Activated naive CD8-positive, alpha-beta T cell treated with anti-CD3 and anti-CD28 coated beads, Interleukin-2, amount 10 ng/mL, durations not matched to agents 7 days and 5 days (primary cell): ENCODE results near the gene KLLN. TPM values are rescaled to one million over a fixed set of nuclear protein-coding genes. Genes with fewer than 3 reads are reported as not detected.
A peak's percentile ranks its signal among the peaks of the same experiment; 100 is the strongest.
"Not testable (repeated sequence)": the region's sequence is repeated elsewhere in the genome, so short reads cannot be mapped to it uniquely, and the experiment has no call there.

Experiments
- ATAC-seq: fragments of 150-1000 bp; cut with Tn5 transposase; one replicate; pipeline ENCODE4 v1.10.0; 2021; ENCODE audit warnings: low read depth, moderate library complexity
- POLR2A ChIA-PET: fragments of 350-600 bp; sonication (Branson Sonifier 250); formaldehyde crosslinking; loops from one replicate; lab custom pipeline; 2021; ENCODE audit warnings: antibody characterized with exemption; lab: Charles Lee
- DNase-seq: peaks from one replicate; pipeline ENCODE4 v3.0.0; 2021
- H3K27ac Mint-ChIP-seq: one replicate; pipeline ENCODE4 v1.8.0; 2022; ENCODE audit warnings: mild to moderate bottlenecking, mixed read lengths
- H3K27me3 Mint-ChIP-seq: one replicate; pipeline ENCODE4 v1.8.0; 2022; ENCODE audit warnings: mild to moderate bottlenecking, moderate library complexity, mixed read lengths
- H3K36me3 Mint-ChIP-seq: one replicate; pipeline ENCODE4 v1.8.0; 2021; ENCODE audit warnings: mild to moderate bottlenecking, mixed read lengths
- H3K4me1 Mint-ChIP-seq: one replicate; pipeline ENCODE4 v1.8.0; 2021; ENCODE audit warnings: mixed read lengths
- H3K4me3 Mint-ChIP-seq: one replicate; pipeline ENCODE4 v1.8.0; 2022; ENCODE audit warnings: mild to moderate bottlenecking, moderate library complexity, mixed read lengths
- H3K9me3 Mint-ChIP-seq: one replicate; pipeline ENCODE4 v1.8.0; 2021; ENCODE audit warnings: mixed read lengths
- total RNA-seq, 2 experiments: library from RNA; stranded (reverse); gene quantifications; one replicate each; pipeline ENCODE4 v1.2.3, GENCODE V29; 2021

KLLN gene
- total RNA-seq, 2 experiments from 2014 or later, result 0.69 to 0.71 TPM

DNA sequence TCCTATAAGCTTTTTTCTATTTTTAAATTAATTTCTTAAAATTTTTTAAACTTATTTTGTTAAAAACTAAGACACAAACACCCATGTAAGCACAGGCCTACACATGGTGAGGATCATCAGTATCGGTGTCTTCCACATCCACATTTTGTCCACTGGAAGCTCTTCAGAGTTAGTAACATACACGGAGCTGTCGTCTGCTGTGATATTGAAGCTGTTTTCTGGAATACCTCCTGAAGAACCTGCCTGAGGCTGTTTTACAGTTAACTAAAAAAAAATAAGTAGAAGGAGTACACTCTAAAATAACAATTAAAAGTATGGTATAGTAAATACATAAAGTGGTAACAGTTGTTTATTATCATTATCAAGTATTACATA, 17.7 kb downstream of the KLLN start:
- ATAC-seq (no peak), DNase-seq (no peak)
- Mint-ChIP-seq H3K27me3 (peaks cover 1% of the 10 kb centered on the region), H3K36me3 (peaks cover 1% of the 10 kb centered on the region), H3K27ac (no peak overlapping the region), H3K9me3 (no peaks in the 10 kb centered on the region), H3K4me3 (no peak overlapping the region), H3K4me1 (peaks cover 15% of the 10 kb centered on the region)
- POLR2A ChIA-PET, result interaction anchor here (0.7 to 0.8 kb wide), 2 partner anchors 16 to 544 kb away, joined by 3 to 5 read pairs; no protein-coding TSS in a partner anchor

- Mint-ChIP-seq H3K27me3 (peaks cover 1% of the 10 kb centered on the region), H3K4me1 (peaks cover 10% of the 10 kb centered on the region), H3K9me3 (no peaks in the 10 kb centered on the region), H3K4me3 (no peak overlapping the region), H3K36me3 (peaks cover 1% of the 10 kb centered on the region), H3K27ac (no peak overlapping the region)
- DNase-seq (no peak), ATAC-seq (no peak)
- POLR2A ChIA-PET, result interaction anchor here (0.7 to 0.8 kb wide), 2 partner anchors 17 to 544 kb away, joined by 3 to 5 read pairs; no protein-coding TSS in a partner anchor
Measured at GRCh38 chr10:87844837-87845623, 18.3 kb downstream of the KLLN start.

DNA sequence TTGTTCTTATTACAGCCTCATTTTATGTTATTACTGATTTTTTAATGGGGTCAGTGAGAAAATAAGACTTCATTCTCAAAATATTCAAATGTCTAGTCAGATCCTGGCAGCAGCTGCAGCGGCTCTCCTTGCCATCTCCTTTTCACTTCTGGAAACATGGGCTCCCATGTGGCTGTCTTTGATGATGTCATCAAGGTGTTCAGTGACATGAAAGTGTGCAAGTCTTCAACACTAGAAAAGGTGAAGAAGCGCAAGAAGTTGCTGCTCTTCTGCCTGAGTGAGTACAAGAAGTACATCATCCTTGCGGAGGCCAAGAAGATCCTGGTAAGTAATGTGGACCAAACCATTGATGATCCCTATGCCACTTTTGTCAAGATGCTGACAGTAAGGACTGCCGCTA, 19.6 kb downstream of the KLLN start:
- H3K36me3 Mint-ChIP-seq, result peaks cover 1% of the 10 kb centered on the region
- POLR2A ChIA-PET, result interaction anchor here (1.1 kb wide), 1 partner anchor 26 kb away, joined by 3 read pairs; the partner anchor contains the start of gene ATAD1
- peaks cover 10% of the 10 kb centered on the region for H3K4me1 Mint-ChIP-seq
- DNase-seq, result no peak
- no peak overlapping the region for H3K4me3 Mint-ChIP-seq
- H3K27me3 Mint-ChIP-seq, result peaks cover 1% of the 10 kb centered on the region
- ATAC-seq, result no peak
- no peaks in the 10 kb centered on the region for H3K9me3 Mint-ChIP-seq
- no peak overlapping the region for H3K27ac Mint-ChIP-seq

- POLR2A ChIA-PET, result interaction anchor here (1.1 kb wide), 1 partner anchor 25 kb away, joined by 3 read pairs; the partner anchor contains the start of gene ATAD1
- ATAC-seq (no peak), DNase-seq (no peak)
- H3K36me3 Mint-ChIP-seq, result peaks cover 1% of the 10 kb centered on the region
- H3K27ac Mint-ChIP-seq, result peak overlapping the region; percentile 40
- peaks cover 10% of the 10 kb centered on the region for H3K4me1 Mint-ChIP-seq
- no peaks in the 10 kb centered on the region for H3K9me3 Mint-ChIP-seq
- peaks cover 1% of the 10 kb centered on the region for H3K27me3 Mint-ChIP-seq
- H3K4me3 Mint-ChIP-seq, result no peak overlapping the region
Measured at GRCh38 chr10:87842776-87843497, 20.4 kb downstream of the KLLN start.

DNA sequence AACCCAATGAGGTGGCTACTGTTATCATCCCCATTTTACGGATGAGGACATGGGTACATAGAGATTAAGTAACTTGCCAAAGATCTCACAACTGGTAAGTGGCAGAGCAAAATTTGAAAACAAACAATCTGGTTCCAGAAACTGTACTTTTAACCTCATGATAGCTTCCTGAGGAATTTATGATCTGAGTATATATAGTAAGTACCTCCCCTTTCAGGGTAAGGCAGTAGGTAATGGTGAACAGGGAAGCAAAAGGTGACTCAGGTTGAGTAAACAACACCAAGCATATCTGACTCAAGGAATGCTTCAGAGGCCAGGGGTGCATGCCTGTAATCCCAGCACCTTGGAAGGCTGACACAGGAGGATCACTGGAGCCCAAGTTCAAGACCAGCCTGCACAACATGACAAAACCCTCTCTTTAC, 21.1 kb downstream of the KLLN start:
- no peak overlapping the region for H3K4me3 Mint-ChIP-seq
- DNase-seq (no peak), ATAC-seq (no peak)
- POLR2A ChIA-PET, result interaction anchor here (0.7 to 1.3 kb wide), 2 partner anchors 21 to 24 kb away, joined by 3 to 4 read pairs; partner anchors contain the start of genes ATAD1, KLLN and PTEN
- peaks cover 10% of the 10 kb centered on the region for H3K4me1 Mint-ChIP-seq
- H3K36me3 Mint-ChIP-seq, result peaks cover 1% of the 10 kb centered on the region
- H3K27me3 Mint-ChIP-seq, result peaks cover 1% of the 10 kb centered on the region
- H3K27ac Mint-ChIP-seq, result no peak overlapping the region
- no peaks in the 10 kb centered on the region for H3K9me3 Mint-ChIP-seq

DNA sequence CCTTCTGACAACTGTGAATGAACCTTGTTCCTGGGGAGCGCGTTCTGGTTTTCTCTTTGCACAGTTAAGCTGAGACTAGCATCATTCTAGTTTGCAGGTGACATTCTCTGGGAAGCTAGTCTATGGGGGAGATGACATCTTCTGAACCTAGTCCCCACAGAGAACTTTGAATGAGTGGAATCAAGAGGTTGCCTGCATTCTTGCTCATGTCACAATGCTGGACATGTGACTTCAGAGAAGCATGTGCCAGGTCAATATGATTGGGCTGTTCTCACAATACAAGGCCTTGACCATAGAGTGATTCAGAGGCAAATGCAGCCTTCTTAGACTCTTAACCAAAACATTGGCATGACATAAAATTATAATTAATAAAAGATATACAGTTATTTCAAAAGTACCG, 22.1 kb downstream of the KLLN start:
- peaks cover under 1% of the 10 kb centered on the region for H3K27me3 Mint-ChIP-seq
- ATAC-seq (no peak), DNase-seq (no peak)
- H3K27ac Mint-ChIP-seq, result no peak overlapping the region
- H3K4me1 Mint-ChIP-seq, result peaks cover 9% of the 10 kb centered on the region
- no peaks in the 10 kb centered on the region for H3K9me3 Mint-ChIP-seq
- H3K4me3 Mint-ChIP-seq, result no peak overlapping the region
- peaks cover 1% of the 10 kb centered on the region for H3K36me3 Mint-ChIP-seq
- POLR2A ChIA-PET, result interaction anchor here (0.7 to 1.3 kb wide), 2 partner anchors 22 to 23 kb away, joined by 3 to 4 read pairs; partner anchors contain the start of genes ATAD1, KLLN and PTEN

DNA sequence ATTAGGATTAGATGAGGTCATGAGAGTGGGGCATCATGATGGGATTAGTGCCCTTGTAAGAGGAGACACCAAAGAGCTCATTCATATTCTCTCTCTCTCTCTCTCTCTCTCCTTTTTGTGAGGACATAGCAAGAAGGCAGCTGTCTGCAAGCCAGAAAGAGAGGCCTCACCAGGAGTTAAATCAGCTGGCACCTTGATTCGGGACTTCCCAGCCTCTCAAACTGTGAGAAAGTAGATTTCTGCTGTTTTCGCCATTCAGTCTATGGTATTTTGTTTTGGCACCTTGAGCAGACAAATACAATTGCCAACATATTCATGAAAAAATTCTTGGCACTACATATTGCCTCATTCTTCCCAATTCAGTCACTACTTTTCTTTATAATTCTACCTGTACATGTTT, 24.7 kb downstream of the KLLN start:
- Mint-ChIP-seq H3K36me3 (peaks cover 1% of the 10 kb centered on the region), H3K27me3 (no peaks in the 10 kb centered on the region), H3K4me3 (no peak overlapping the region), H3K4me1 (peaks cover 7% of the 10 kb centered on the region), H3K27ac (no peak overlapping the region), H3K9me3 (no peaks in the 10 kb centered on the region)
- DNase-seq (no peak), ATAC-seq (no peak)
- POLR2A ChIA-PET, result no interaction called here

DNA sequence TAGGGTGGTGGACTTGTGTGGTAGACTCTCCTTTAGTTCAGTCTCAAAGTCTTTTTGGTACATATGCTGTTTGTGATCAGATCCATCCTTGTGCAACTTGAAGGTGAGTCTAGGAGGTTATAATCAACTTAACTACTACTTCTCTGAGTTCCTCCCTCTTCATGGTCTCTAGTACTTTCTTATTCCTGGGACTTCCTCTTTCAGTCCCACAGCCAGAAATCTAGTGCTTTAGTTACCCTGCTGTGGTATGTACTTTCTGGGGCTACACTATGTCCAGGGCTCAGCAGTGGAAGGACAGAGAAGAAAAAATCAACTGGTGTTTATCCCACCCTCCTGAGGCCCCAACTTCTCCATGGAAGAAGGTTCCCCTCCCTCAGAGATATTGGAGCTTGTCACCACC, 25.9 kb downstream of the KLLN start:
- ATAC-seq (no peak), DNase-seq (no peak)
- Mint-ChIP-seq H3K36me3 (no peaks in the 10 kb centered on the region), H3K27me3 (no peaks in the 10 kb centered on the region), H3K4me3 (no peak overlapping the region), H3K9me3 (no peaks in the 10 kb centered on the region), H3K27ac (no peak overlapping the region), H3K4me1 (peaks cover 3% of the 10 kb centered on the region)
- POLR2A ChIA-PET, result no interaction called here

DNA sequence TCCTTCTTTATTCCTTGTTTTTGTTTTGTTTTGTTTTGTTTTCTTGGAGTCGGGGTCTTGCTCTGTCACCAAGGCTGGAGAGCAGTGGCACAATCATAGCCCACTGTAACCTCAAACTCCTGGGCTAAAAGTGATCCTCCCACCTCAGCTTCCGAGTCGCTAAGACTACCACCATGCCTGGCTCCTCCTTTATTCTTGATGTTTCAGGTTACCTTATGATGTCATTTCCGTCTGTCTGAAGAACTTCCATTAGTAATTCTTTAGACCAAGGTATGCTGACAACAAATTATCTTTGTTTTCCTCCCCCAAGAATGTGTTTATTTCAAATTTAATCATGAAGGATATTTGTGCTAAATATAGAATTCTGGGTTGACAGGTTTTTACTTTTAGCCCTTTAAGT, 27.2 kb downstream of the KLLN start:
- no peak for DNase-seq
- Mint-ChIP-seq H3K9me3 (no peaks in the 10 kb centered on the region), H3K4me3 (no peak overlapping the region), H3K36me3 (no peaks in the 10 kb centered on the region), H3K27me3 (no peaks in the 10 kb centered on the region), H3K4me1 (no peaks in the 10 kb centered on the region), H3K27ac (no peak overlapping the region)
- POLR2A ChIA-PET, result interaction anchor here (1.2 kb wide), 1 partner anchor 18 kb away, joined by 3 read pairs; the partner anchor contains the start of gene ATAD1
- ATAC-seq, result no peak

GRCh38 chr10:87829986-87830729, 33.2 kb downstream of the KLLN start:
- ATAC-seq (peak; percentile 18), DNase-seq (no peak)
- Mint-ChIP-seq H3K4me3 (no peak overlapping the region), H3K27ac (no peak overlapping the region), H3K36me3 (peaks cover 3% of the 10 kb centered on the region), H3K4me1 (peaks cover 17% of the 10 kb centered on the region), H3K9me3 (peaks cover 2% of the 10 kb centered on the region), H3K27me3 (no peaks in the 10 kb centered on the region)
- POLR2A ChIA-PET, result interaction anchor here (1.0 kb wide), 1 partner anchor 32 kb away, joined by 6 read pairs; no protein-coding TSS in a partner anchor

GRCh38 chr10:87829051-87829450, 34.3 kb downstream of the KLLN start:
- H3K27me3 Mint-ChIP-seq, H3K9me3 Mint-ChIP-seq, H3K4me3 Mint-ChIP-seq, ATAC-seq, H3K27ac Mint-ChIP-seq, DNase-seq, H3K36me3 Mint-ChIP-seq: not testable (repeated sequence)
- H3K4me1 Mint-ChIP-seq, result peaks cover 17% of the 10 kb centered on the region
- POLR2A ChIA-PET, result interaction anchor here (0.5 to 0.8 kb wide), 2 partner anchors 11 to 736 kb away, joined by 3 to 4 read pairs; partner anchors contain the start of gene ATAD1

DNA sequence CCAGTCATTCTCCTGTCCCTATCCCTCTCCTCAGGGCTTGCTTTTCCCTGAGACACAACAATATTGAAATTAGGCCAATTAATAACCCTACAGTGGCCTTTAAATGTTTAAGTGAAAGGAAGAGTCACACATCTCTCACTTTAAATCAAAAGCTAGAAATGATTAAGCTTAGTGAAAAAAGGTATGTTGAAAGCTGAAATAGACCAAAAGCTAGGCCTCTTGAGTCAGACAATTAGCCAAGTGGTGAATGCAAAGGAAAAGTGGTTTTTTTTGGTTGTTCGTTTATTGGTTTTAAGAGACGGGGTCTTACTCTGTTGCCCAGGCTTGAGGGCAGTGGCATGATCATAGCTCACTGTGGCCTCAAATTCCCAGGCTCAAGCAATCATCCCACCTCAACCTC, 35.7 kb downstream of the KLLN start:
- H3K4me1 Mint-ChIP-seq, result peaks cover 17% of the 10 kb centered on the region
- ATAC-seq, result no peak
- POLR2A ChIA-PET, result no interaction called here

GRCh38 chr10:87826653-87827052, 36.7 kb downstream of the KLLN start:
- ATAC-seq (no peak), DNase-seq (no peak)
- Mint-ChIP-seq H3K9me3 (peaks cover 2% of the 10 kb centered on the region), H3K27me3 (no peaks in the 10 kb centered on the region), H3K27ac (peak overlapping the region; percentile 52), H3K4me3 (no peak overlapping the region), H3K4me1 (peaks cover 17% of the 10 kb centered on the region), H3K36me3 (peaks cover 3% of the 10 kb centered on the region)
- POLR2A ChIA-PET, result no interaction called here

More for the DNA sequence above, 35.7 kb downstream of the KLLN start:
- Mint-ChIP-seq H3K36me3 (peaks cover 3% of the 10 kb centered on the region), H3K4me3 (no peak overlapping the region), H3K27me3 (no peaks in the 10 kb centered on the region), H3K27ac (no peak overlapping the region), H3K9me3 (peaks cover 2% of the 10 kb centered on the region)
- DNase-seq, result no peak
